Peyer's patch (tissue), 4 donors: ENCODE data around the gene CTXND1. TPM values are rescaled to one million over a fixed set of nuclear protein-coding genes. Genes with fewer than 3 reads are reported as not detected.

Experiments used
- DNase-seq, 3 donors: peaks; one replicate each; pipeline ENCODE4 v3.0.0-alpha.2; 2017 to 2019
- H3K27ac ChIP-seq, 4 donors: fragments of 200-600 bp; sonication (generic); one replicate each; pipeline ENCODE4 v1.5.1; 2016 to 2019
- H3K27me3 ChIP-seq, 2 donors: fragments of 200-600 bp; sonication (generic); one replicate each; pipeline ENCODE4 v1.5.1; 2019
- H3K36me3 ChIP-seq, 3 donors: fragments of 200-600 bp; sonication (generic); one replicate each; pipeline ENCODE4 v1.5.1; 2016 to 2019
- H3K4me1 ChIP-seq, 4 donors: fragments of 200-600 bp; sonication (generic); one replicate each; pipeline ENCODE4 v1.5.1; 2016 to 2019
- H3K4me3 ChIP-seq, 4 donors: fragments of 200-600 bp; sonication (generic); 1 replicate in 3 of 4; 2 replicates in 1 of 4; pipeline ENCODE4 v1.5.1; 2016 to 2019; ENCODE audit warnings: mild to moderate bottlenecking in 1 of 4
- H3K9me3 ChIP-seq, 4 donors: fragments of 200-600 bp; sonication (generic); one replicate each; pipeline ENCODE4 v1.5.1; 2016 to 2019; ENCODE audit warnings: mild to moderate bottlenecking in 1 of 4
- POLR2A ChIP-seq, 2 donors: fragments of 450-650 bp; IDR thresholded peaks; one replicate each; pipeline ENCODE4 v1.5.1; 2017; ENCODE audit warnings: antibody characterized with exemption in 2 of 2, mild to moderate bottlenecking in 2 of 2, moderate library complexity in 2 of 2
- total RNA-seq, 4 donors: library from RNA; depleted of rRNA; stranded (reverse); fragments of >200 nt; gene quantifications; one replicate each; pipeline ENCODE4 v1.1.0, GENCODE V29; 2016
- TF ChIP-seq, protein P1 (sequence below), 6 experiments: fragments of 450-650 bp in 4 of 6; fragments of 200-600 bp in 2 of 6; sonication (generic) in 1 of 6; IDR thresholded peaks; one replicate each; pipeline ENCODE4 v1.5.1; 2017 to 2019; ENCODE audit warnings: antibody characterized with exemption in 6 of 6, mild to moderate bottlenecking in 3 of 6, moderate library complexity in 1 of 6

Gene CTXND1
- total RNA-seq, 4 donors from 2014 or later, result 0.53 to 5.0 (median 0.54) TPM; not detected in 1

DNA sequence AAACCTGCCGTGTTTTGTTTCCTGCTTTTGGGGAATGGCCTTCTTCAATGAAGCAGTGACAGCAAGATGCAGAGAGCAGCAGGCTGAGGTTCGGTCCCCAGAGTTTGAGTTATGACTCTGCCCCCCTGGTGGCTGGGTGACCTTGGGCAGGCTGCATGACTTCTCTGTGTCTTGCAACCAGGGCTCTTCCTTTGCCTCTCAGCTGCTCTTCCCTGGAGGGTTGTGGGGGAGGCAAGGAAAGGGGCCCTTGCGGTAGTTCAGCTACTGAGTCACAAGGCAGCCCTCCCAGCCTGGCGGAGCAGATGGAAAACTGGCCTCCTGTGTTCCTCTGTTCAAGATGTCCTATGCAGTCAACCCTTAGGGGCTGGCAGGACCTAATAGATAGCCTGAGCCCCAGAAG lies 17.1 kb downstream of the CTXND1 start:
- no peak for TF ChIP-seq POLR2A (IDR thresholded peaks at IDR 0.05)
- TF ChIP-seq, protein P1, sequence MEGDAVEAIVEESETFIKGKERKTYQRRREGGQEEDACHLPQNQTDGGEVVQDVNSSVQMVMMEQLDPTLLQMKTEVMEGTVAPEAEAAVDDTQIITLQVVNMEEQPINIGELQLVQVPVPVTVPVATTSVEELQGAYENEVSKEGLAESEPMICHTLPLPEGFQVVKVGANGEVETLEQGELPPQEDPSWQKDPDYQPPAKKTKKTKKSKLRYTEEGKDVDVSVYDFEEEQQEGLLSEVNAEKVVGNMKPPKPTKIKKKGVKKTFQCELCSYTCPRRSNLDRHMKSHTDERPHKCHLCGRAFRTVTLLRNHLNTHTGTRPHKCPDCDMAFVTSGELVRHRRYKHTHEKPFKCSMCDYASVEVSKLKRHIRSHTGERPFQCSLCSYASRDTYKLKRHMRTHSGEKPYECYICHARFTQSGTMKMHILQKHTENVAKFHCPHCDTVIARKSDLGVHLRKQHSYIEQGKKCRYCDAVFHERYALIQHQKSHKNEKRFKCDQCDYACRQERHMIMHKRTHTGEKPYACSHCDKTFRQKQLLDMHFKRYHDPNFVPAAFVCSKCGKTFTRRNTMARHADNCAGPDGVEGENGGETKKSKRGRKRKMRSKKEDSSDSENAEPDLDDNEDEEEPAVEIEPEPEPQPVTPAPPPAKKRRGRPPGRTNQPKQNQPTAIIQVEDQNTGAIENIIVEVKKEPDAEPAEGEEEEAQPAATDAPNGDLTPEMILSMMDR (IDR thresholded peaks at IDR 0.05), result peak in 4 of 6 experiments; percentile 26 to 44 (median 42)
- H3K27me3 ChIP-seq, result no peaks in the 10 kb centered on the region
- H3K4me1 ChIP-seq, result no peaks in the 10 kb centered on the region
- H3K4me3 ChIP-seq, result no peak overlapping the region
- no peaks in the 10 kb centered on the region for H3K9me3 ChIP-seq
- no peaks in the 10 kb centered on the region for H3K36me3 ChIP-seq
- H3K27ac ChIP-seq, result no peak overlapping the region
- peak in 2 of 3 donors; percentile 38 to 66 for DNase-seq

DNA sequence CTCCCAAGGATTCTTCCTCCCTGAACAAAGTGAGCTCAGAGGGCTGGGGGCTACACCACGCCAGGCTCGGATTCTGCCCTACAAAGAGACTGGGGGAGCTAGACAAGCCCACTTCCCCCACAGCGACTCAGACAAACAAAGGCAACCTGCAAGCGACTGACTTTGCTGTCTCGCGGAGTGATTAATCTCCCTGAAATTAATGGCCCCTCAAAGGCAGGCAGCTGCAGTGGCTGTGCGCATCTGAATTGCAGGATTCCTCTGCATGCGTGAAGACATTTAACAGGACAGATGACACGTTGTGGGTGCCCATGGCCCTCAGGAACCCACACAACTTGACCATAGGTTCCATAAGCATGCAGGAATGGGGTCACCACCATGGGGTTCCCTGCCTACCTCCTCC lies 18.4 kb downstream of the CTXND1 start:
- Histone ChIP-seq H3K27me3 (no peaks in the 10 kb centered on the region), H3K9me3 (no peaks in the 10 kb centered on the region), H3K36me3 (no peaks in the 10 kb centered on the region), H3K4me3 (no peak overlapping the region), H3K4me1 (no peaks in the 10 kb centered on the region), H3K27ac (no peak overlapping the region)
- no peak for DNase-seq
- TF ChIP-seq POLR2A (IDR thresholded peaks at IDR 0.05), result no peak
- TF ChIP-seq, protein P1 (IDR thresholded peaks at IDR 0.05), result no peak

DNA sequence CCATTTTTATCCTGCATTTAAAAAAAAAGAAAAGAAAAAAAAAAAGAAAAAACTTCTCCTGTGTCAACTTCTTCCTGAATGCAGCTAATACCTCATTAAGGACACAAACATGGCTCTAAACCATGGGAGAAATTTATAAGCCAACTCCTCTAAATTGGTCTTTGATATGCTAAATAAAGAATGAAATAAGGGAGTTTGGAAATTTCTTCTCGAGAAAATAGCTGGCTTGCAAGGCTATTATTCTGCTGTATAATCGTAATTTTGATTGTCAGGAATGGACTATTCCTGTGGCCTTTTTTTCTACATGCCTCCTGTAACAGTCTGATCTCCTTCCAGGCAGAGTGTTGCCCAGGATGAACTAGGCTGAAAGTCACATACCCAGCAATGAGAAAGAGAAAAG lies 20.6 kb downstream of the CTXND1 start:
- no peak for DNase-seq
- Histone ChIP-seq H3K4me3 (no peak overlapping the region), H3K27ac (no peak overlapping the region), H3K9me3 (no peaks in the 10 kb centered on the region), H3K27me3 (no peaks in the 10 kb centered on the region), H3K36me3 (no peaks in the 10 kb centered on the region), H3K4me1 (no peaks in the 10 kb centered on the region)
- TF ChIP-seq POLR2A (IDR thresholded peaks at IDR 0.05), result no peak
- TF ChIP-seq, protein P1 (IDR thresholded peaks at IDR 0.05), result no peak

DNA sequence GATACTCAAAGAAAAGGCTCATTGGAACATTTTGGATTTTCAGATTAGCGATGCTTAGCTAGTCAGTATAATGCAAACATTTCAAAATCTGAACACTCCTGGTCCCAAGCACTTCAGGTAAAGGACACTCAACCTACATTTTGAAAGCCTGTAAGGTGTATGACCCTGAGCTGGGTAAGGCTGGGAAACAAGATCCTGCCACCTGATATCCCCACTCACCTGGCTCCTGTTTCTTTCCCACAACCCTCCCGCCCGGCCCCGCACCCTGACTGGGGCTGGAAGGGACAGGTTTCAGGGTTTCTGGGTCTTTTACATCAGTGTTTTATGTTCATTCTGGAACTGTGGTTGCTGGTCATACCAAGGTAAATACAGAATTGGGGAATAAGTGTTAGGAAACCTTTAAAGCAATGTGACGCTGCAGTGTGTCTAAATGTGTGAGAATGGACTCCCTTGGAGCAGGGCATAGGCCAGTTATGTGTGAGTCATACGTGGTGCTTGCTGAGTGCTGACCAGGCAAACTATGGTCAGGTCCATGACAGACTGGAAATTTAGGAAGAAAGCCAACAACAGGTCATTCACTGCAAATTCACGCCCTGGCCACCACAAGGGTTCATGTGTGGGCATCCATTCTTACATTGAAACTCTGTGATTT lies 22.9 kb downstream of the CTXND1 start:
- no peak overlapping the region for H3K4me3 ChIP-seq
- H3K4me1 ChIP-seq, result no peaks in the 10 kb centered on the region
- no peaks in the 10 kb centered on the region for H3K27me3 ChIP-seq
- H3K36me3 ChIP-seq, result no peaks in the 10 kb centered on the region
- TF ChIP-seq, protein P1 (IDR thresholded peaks at IDR 0.05), result no peak
- no peak for TF ChIP-seq POLR2A (IDR thresholded peaks at IDR 0.05)
- DNase-seq, result no peak
- no peaks in the 10 kb centered on the region for H3K9me3 ChIP-seq
- H3K27ac ChIP-seq, result no peak overlapping the region

DNA sequence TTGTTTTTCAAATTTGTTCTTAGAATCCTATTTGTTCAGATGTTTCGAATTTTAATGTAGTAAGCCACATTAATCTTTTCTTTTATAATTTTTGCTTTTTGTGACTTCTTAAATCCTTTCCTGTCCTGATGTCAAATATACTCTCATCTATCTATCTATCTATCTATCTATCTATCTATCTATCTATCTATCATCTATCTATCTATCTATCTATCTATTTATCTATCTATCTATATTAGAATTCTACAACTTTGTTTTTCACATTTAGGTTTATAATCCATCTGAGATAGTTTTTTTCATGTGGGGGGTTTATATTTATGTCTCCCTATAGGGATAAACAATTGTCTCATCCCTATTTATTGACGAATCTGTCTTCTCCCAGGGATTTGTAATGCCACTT lies 32.1 kb downstream of the CTXND1 start:
- Histone ChIP-seq H3K27me3 (no peaks in the 10 kb centered on the region), H3K4me3 (no peak overlapping the region), H3K9me3 (no peaks in the 10 kb centered on the region), H3K27ac (no peak overlapping the region), H3K36me3 (no peaks in the 10 kb centered on the region), H3K4me1 (no peaks in the 10 kb centered on the region)
- no peak for DNase-seq
- no peak for TF ChIP-seq POLR2A (IDR thresholded peaks at IDR 0.05)
- TF ChIP-seq, protein P1 (IDR thresholded peaks at IDR 0.05), result no peak
